Uterus (tissue), 4 donors: ENCODE results near the gene POLD4. TPM values are rescaled to one million over a fixed set of nuclear protein-coding genes. Genes with fewer than 3 reads are reported as not detected.

Experiments used
- DNase-seq, 2 donors: peaks; one replicate each; pipeline ENCODE4 v3.0.0-alpha.2; 2019 to 2020
- H3K27ac ChIP-seq, 2 donors: fragments of 200-600 bp; sonication (generic); 1 replicate in 1 of 2; 2 replicates in 1 of 2; pipeline ENCODE4 v1.5.1; 2016 to 2018
- H3K27me3 ChIP-seq, 2 donors: fragments of 200-600 bp; sonication (generic); one replicate each; pipeline ENCODE4 v1.5.1; 2018 to 2019; ENCODE audit warnings: control low read depth in 1 of 2
- H3K36me3 ChIP-seq, 2 donors: fragments of 200-600 bp; sonication (generic); one replicate each; pipeline ENCODE4 v1.5.1; 2019; ENCODE audit warnings: control low read depth in 1 of 2
- H3K4me1 ChIP-seq, 2 donors: fragments of 200-600 bp; sonication (generic); one replicate each; pipeline ENCODE4 v1.5.1; 2018 to 2019; ENCODE audit warnings: control low read depth in 1 of 2
- H3K4me3 ChIP-seq, 2 donors: fragments of 200-600 bp; sonication (generic); 1 replicate in 1 of 2; 2 replicates in 1 of 2; pipeline ENCODE4 v1.5.1; 2018 to 2019; ENCODE audit warnings: mild to moderate bottlenecking in 1 of 2
- H3K9me3 ChIP-seq, 2 donors: fragments of 200-600 bp; sonication (generic); one replicate each; pipeline ENCODE4 v1.5.1; 2019; ENCODE audit warnings: control low read depth in 1 of 2
- POLR2A ChIP-seq, 2 donors: fragments of 450-650 bp; IDR thresholded peaks; one replicate each; pipeline ENCODE4 v1.6.1; 2016; ENCODE audit warnings: antibody characterized with exemption in 2 of 2, mild to moderate bottlenecking in 1 of 2, moderate library complexity in 1 of 2
- intact Hi-C: fragments of 100-400 bp; cut with DNase I; formaldehyde crosslinking; loops from one replicate; pipeline ENCODE4 v1.15.1; 2023; ENCODE audit warnings: low total_unique reads
- total RNA-seq, 4 donors: library from RNA; depleted of rRNA in 3 of 4; stranded (reverse); fragments of >200 nt in 3 of 4; gene quantifications; one replicate each; pipeline versions ENCODE4 v1.1.0 to v1.2.4, GENCODE V29; 2014 to 2023
- TF ChIP-seq, protein P1 (sequence below), 4 experiments: fragments of 200-600 bp in 2 of 4; fragments of 450-650 bp in 2 of 4; sonication (generic) in 2 of 4; IDR thresholded peaks; one replicate each; pipeline ENCODE4 v1.5.1; 2016 to 2019; ENCODE audit warnings: antibody characterized with exemption in 4 of 4, mild to moderate bottlenecking in 2 of 4, moderate library complexity in 1 of 4
- donor health status: DM: yes; HTN: yes; CAD: no.

The POLD4 gene
- total RNA-seq, 4 donors from 2014 or later, result 8.7 to 65.6 (median 31.3) TPM

DNA sequence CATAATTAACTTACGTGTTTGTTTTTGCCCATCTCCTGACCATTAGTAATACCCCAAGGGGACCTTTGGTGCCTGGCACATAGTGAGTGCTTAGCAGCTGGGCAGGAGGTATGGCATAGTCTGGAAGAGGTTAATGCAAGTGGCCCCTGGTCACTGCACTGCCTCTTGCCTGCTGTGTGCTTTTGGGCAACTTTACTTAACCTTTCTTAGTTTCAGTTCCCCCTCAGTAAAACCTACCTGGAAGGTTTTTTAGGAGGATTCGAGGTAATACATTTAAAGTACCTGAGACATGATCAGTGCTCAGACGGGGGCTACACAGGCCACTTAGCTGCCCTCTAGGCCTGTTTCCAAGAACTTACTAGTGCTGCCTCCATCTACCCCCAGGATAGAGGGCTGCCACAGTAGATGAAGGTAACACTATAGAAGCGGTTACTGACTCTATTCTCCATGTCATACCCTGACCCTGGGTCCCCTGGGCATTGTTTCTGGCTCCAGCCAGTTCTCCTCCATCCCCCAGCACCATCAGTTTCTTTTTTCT, 3.3 kb downstream of the POLD4 start:
- intact Hi-C loops, result loop anchor here (5.0 kb wide), 1 partner anchor 37 kb away; no protein-coding TSS in a partner anchor
- no peak overlapping the region for H3K4me3 ChIP-seq
- no peak overlapping the region for H3K27ac ChIP-seq
- no peaks in the 10 kb centered on the region for H3K9me3 ChIP-seq
- H3K27me3 ChIP-seq, result no peaks in the 10 kb centered on the region
- H3K36me3 ChIP-seq, result no peaks in the 10 kb centered on the region
- peaks cover 14 to 16% of the 10 kb centered on the region in 2 donors for H3K4me1 ChIP-seq
- no peak for TF ChIP-seq POLR2A (IDR thresholded peaks at IDR 0.05)
- TF ChIP-seq, protein P1, sequence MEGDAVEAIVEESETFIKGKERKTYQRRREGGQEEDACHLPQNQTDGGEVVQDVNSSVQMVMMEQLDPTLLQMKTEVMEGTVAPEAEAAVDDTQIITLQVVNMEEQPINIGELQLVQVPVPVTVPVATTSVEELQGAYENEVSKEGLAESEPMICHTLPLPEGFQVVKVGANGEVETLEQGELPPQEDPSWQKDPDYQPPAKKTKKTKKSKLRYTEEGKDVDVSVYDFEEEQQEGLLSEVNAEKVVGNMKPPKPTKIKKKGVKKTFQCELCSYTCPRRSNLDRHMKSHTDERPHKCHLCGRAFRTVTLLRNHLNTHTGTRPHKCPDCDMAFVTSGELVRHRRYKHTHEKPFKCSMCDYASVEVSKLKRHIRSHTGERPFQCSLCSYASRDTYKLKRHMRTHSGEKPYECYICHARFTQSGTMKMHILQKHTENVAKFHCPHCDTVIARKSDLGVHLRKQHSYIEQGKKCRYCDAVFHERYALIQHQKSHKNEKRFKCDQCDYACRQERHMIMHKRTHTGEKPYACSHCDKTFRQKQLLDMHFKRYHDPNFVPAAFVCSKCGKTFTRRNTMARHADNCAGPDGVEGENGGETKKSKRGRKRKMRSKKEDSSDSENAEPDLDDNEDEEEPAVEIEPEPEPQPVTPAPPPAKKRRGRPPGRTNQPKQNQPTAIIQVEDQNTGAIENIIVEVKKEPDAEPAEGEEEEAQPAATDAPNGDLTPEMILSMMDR (IDR thresholded peaks at IDR 0.05), result no peak
- DNase-seq, result no peak

DNA sequence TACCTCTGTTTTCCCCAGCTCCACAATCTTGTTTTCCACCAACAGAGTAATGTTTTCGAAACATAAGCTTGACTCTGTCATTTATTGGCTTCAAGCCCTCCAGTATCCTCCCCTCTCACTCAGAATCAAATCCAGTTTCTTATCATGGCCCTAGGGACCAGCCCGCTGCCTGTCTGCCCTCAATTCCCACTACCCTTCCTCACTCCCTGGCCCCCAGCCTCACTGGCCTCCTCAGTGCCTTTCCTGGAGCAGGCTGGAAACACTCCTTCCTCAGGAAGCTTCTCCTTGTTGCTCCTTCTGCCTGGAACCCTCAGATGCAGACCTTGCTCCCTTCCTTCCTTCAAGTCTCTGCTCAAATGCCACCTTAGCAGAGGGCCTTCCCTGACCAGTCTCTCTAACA, 3.9 kb downstream of the POLD4 start:
- Histone ChIP-seq H3K9me3 (no peaks in the 10 kb centered on the region), H3K27me3 (no peaks in the 10 kb centered on the region), H3K36me3 (no peaks in the 10 kb centered on the region), H3K4me1 (peaks cover 9 to 11% of the 10 kb centered on the region in 2 donors), H3K4me3 (no peak overlapping the region), H3K27ac (no peak overlapping the region)
- DNase-seq, result no peak
- TF ChIP-seq, protein P1 (IDR thresholded peaks at IDR 0.05), result no peak
- TF ChIP-seq POLR2A (IDR thresholded peaks at IDR 0.05), result no peak
- intact Hi-C loops, result loop anchor here (5.0 kb wide), 1 partner anchor 38 kb away; no protein-coding TSS in a partner anchor

DNA sequence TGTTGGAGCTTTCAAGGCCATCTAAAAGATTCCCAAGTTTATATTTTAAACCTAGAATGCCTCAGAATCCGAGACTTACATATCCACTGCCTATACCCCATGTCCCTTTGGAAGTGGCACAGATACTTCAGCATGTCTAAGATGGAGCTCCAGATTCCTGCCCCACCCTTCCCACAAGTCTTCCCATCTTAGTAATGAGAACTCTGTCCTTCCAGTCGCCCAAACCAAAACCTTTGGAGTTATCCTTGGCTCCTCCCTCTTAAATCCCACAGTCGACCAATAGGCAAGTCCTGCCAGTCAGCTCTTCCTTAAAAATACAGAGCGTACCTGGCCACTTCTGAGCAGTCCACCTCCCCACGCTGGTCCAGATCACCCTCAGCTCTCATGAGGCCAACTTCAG, 4.3 kb downstream of the POLD4 start:
- peaks cover 5 to 8% of the 10 kb centered on the region in 2 donors for H3K4me1 ChIP-seq
- no peak for DNase-seq
- H3K36me3 ChIP-seq, result no peaks in the 10 kb centered on the region
- no peak overlapping the region for H3K4me3 ChIP-seq
- intact Hi-C loops, result loop anchor here (5.0 kb wide), 1 partner anchor 38 kb away; no protein-coding TSS in a partner anchor
- H3K9me3 ChIP-seq, result no peaks in the 10 kb centered on the region
- no peak overlapping the region for H3K27ac ChIP-seq
- TF ChIP-seq, protein P1 (IDR thresholded peaks at IDR 0.05), result no peak
- TF ChIP-seq POLR2A (IDR thresholded peaks at IDR 0.05), result no peak
- H3K27me3 ChIP-seq, result no peaks in the 10 kb centered on the region

DNA sequence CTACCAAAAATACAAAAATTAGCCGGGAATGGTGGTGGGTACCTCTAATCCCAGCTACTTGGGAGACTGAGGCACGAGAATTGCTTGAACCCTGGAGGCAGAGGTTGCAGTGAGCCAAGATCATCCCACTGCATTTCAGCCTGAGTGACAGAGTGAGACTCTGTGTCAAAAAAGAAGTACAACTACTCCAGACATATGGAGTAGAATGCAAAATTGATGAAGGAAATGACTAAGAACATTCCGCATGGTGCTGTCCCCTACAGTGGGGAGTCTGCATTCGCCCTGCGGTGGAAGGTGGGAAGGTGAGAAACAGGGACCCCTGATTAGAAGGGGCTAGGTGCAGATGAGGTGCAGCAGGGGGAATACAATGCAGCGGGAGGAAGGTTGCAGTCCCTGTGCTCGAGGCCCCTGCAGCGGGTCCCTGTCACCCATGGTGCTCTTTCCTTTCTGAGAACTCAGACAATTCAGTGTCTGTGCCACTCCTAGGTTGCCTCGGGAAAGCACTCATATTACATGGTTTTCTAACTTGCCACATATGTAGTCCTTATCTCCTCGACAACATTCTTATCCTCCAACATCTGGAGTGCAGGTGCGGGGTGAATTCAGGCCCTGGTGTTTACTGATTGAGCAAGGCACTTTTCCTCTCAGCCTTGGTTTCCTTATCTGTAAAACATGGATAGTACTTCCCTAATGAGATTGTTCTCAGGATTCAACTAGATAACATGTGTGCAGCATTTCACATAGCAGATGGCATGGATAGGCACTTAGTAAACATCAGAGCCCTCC, 5.2 kb downstream of the POLD4 start:
- no peak for DNase-seq
- intact Hi-C loops, result loop anchor here (5.0 kb wide), 1 partner anchor 39 kb away; no protein-coding TSS in a partner anchor
- peaks cover 5 to 8% of the 10 kb centered on the region in 2 donors for H3K4me1 ChIP-seq

More for the DNA sequence above, 5.2 kb downstream of the POLD4 start:
- no peaks in the 10 kb centered on the region for H3K36me3 ChIP-seq
- H3K27me3 ChIP-seq, result no peaks in the 10 kb centered on the region
- no peaks in the 10 kb centered on the region for H3K9me3 ChIP-seq
- no peak overlapping the region for H3K4me3 ChIP-seq
- no peak overlapping the region for H3K27ac ChIP-seq
- TF ChIP-seq, protein P1 (IDR thresholded peaks at IDR 0.05), result no peak
- no peak for TF ChIP-seq POLR2A (IDR thresholded peaks at IDR 0.05)
